ENCODE data around the gene SWAP70. TPM values are rescaled to one million over a fixed set of nuclear protein-coding genes. Genes with fewer than 3 reads are reported as not detected.

SWAP70 gene
- total and polyA plus RNA-seq, 2 experiments from 2014 or later = 30.3 to 33.3 TPM

DNA sequence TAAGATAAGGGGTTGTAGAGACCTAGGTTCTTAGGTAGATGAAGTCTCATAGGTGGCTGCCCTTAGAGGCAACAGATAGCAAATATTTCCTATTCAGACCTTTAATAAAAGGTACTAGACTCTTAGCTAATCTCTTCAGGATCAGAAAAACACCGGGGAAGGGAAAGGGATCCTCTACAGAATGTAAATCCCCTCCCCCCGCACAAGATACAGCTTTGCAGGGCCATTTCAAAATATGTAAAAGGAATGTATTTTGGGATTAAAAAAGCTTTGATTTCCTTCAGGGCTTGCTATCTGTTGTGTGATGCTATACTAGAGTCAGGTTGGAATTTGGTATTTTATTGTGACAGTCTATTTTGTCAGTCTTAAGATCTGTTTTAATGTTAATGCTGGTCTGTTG is 113.2 kb downstream of the SWAP70 start:
- Histone ChIP-seq H2AFZ (no peak overlapping the region), H3K27me3 (ENCODE audit: insufficient read depth) (no peaks in the 10 kb centered on the region), H3K79me2 (replicated peaks; ENCODE audit: insufficient read depth) (no peaks in the 10 kb centered on the region), H3F3A (replicated peaks; ENCODE audit: low read depth) (no peaks in the 10 kb centered on the region), H3K4me2 (no peak overlapping the region), H3K36me3 (ENCODE audit: insufficient read depth) (peaks cover 6% of the 10 kb centered on the region), H3K4me1 (ENCODE audit: insufficient read depth) (peaks cover 36% of the 10 kb centered on the region), H3K9me2 (ENCODE audit: insufficient read depth) (0 out of 2 replicates have a peak, but pooled peaks cover 2% of the 10 kb centered on the region), H3K4me3 (no peak overlapping the region), H4K20me1 (replicated peaks; ENCODE audit: insufficient read depth) (no peaks in the 10 kb centered on the region), H3K27ac (ENCODE audit: low read depth) (no peak overlapping the region)
- peaks cover 37% of the 10 kb centered on the region for H3K4me1 Mint-ChIP-seq
- DNase-seq (ENCODE audit: low spot score) = no peak
- peak overlapping the region; percentile 14; the same call in 1 of the 3 replicates for H3K4me3 Mint-ChIP-seq
- TF ChIP-seq EZH2phosphoT487 (IDR thresholded peaks at IDR 0.05; ENCODE audit: unreplicated experiment) (no peak), POLR2AphosphoS5 (IDR thresholded peaks at IDR 0.05; ENCODE audit: low read depth) (no peak), NANOG (IDR thresholded peaks at IDR 0.05; ENCODE audit: borderline replicate concordance) (no peak)
- H3K36me3 Mint-ChIP-seq (ENCODE audit: low read depth) = peaks cover 30% of the 10 kb centered on the region
- H3K27ac Mint-ChIP-seq = peak overlapping the region; percentile 20; the same call in 1 of the 2 replicates
- ATAC-seq = no peak
- H3K9me3 Mint-ChIP-seq = no peaks in the 10 kb centered on the region
- peaks cover 3% of the 10 kb centered on the region for H3K27me3 Mint-ChIP-seq (ENCODE audit: insufficient read depth, low read depth, poor library complexity)

DNA sequence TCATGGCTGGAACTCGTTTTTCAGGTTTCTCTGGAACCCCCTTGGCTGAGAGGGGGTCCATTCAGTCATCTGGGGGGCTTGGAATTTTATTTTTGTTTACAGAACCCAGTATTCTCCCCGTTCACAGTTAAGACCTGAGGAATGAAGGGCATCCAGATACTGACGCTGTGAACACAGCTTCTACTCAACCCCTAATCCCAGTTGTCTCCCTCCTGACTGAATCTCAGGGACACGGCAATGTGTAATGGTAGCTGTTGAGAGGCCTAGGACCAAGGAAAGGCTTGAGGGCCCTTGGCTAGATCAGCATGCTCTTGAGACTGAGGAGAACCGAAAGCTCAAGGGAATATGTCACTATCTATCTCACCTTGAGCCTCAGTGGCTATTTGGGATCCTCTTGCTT is 113.6 kb downstream of the SWAP70 start:
- H3F3A ChIP-seq (replicated peaks; ENCODE audit: low read depth) = no peaks in the 10 kb centered on the region
- H3K36me3 ChIP-seq (ENCODE audit: insufficient read depth) = peaks cover 6% of the 10 kb centered on the region
- H3K27me3 ChIP-seq (ENCODE audit: insufficient read depth) = no peaks in the 10 kb centered on the region
- Mint-ChIP-seq H3K4me1 (peaks cover 37% of the 10 kb centered on the region), H3K36me3 (ENCODE audit: low read depth) (peaks cover 30% of the 10 kb centered on the region), H3K27me3 (ENCODE audit: insufficient read depth, low read depth, poor library complexity) (peaks cover 3% of the 10 kb centered on the region), H3K9me3 (no peaks in the 10 kb centered on the region), H3K4me3 (peak overlapping the region; percentile 14; the same call in 1 of the 3 replicates), H3K27ac (peak overlapping the region; percentile 20; the same call in 1 of the 2 replicates)
- no peaks in the 10 kb centered on the region for H3K79me2 ChIP-seq (replicated peaks; ENCODE audit: insufficient read depth)
- H3K4me1 ChIP-seq (ENCODE audit: insufficient read depth) = peaks cover 36% of the 10 kb centered on the region
- ATAC-seq = peak; percentile 34
- TF ChIP-seq ZNF331 (CRISPR knock-in tag; IDR thresholded peaks at IDR 0.05; ENCODE audit: low read depth) = no peak
- TF ChIP-seq ZNF462 (CRISPR knock-in tag; IDR thresholded peaks at IDR 0.05) = 0 out of 2 replicates have a peak, but pooled peaks have one; percentile 10
- H3K9me2 ChIP-seq (ENCODE audit: insufficient read depth) = 0 out of 2 replicates have a peak, but pooled peaks cover 2% of the 10 kb centered on the region
- 0 out of 2 replicates have a peak overlapping the region, but pooled peaks have one; percentile 23 for H3K4me2 ChIP-seq
- no peaks in the 10 kb centered on the region for H4K20me1 ChIP-seq (replicated peaks; ENCODE audit: insufficient read depth)
- no peak overlapping the region for H3K4me3 ChIP-seq
- no peak for DNase-seq (ENCODE audit: low spot score)
- H3K27ac ChIP-seq (ENCODE audit: low read depth) = no peak overlapping the region
- H2AFZ ChIP-seq = no peak overlapping the region
